GM19397 (cell line): ENCODE measurements around the gene ISG15.
"Not testable (repeated sequence)": the region's sequence is repeated elsewhere in the genome, so short reads cannot be mapped to it uniquely, and the experiment has no call there.

Experiments used
- ATAC-seq: cut with Tn5 transposase; IDR thresholded peaks from one replicate; pipeline ENCODE4 v1.9.1; 2021; ENCODE audit warnings: mild to moderate bottlenecking, moderate library complexity; ENCODE audit not compliant: unreplicated experiment

The ISG15 gene

DNA sequence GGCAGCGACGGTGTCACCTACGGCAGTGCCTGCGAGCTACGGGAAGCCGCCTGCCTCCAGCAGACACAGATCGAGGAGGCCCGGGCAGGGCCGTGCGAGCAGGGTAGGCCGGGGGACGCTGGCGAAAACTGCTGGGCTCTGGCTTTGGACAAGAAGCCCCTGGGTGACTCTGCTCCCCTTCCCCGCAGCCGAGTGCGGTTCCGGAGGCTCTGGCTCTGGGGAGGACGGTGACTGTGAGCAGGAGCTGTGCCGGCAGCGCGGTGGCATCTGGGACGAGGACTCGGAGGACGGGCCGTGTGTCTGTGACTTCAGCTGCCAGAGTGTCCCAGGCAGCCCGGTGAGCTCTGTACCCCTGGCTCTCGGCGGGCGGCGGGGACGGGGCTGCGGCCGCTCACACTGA, 30.6 kb downstream of the ISG15 start:
- ATAC-seq: no peak

DNA sequence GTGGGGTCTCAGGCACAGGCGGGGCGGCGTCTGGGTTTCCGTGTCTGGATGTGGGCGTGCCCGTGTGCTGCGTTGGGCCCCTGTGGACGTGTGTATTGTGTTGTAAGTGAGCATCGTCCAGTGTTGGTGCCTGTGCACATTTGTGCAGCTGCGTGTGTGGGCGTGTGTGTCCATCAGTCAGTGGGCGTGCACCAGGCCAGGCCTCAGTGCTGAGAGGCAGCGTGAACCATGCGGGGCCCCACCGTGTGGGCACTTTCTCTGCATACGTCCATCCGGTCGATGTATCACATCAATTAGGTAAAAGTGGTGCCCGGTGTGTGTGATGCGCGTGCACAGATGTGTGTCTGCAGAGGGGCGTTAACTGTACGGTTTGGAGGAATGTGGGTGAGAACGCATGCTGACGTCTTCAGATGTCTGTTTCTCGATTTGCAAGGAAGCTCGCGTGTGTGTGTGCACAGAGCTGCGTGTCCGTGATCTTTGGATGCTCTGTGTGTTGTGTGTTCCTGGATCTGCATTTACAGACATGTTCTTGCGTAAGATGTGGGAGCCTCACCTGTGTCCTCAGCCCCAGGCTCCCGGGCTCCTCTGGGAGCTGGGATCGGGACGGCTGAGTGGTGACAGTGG, 31.3 kb downstream of the ISG15 start:
- no peak for ATAC-seq

DNA sequence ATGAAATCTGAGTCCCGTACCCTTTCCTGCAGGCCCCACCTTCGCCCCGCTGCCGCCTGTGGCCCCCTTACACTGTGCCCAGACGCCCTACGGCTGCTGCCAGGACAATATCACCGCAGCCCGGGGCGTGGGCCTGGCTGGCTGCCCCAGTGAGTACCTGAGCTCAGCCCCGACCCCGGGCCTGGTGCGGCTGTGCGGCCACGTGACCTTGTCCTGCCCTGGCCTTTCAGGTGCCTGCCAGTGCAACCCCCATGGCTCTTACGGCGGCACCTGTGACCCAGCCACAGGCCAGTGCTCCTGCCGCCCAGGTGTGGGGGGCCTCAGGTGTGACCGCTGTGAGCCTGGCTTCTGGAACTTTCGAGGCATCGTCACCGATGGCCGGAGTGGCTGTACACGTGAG, 31.8 kb downstream of the ISG15 start:
- no peak for ATAC-seq

DNA sequence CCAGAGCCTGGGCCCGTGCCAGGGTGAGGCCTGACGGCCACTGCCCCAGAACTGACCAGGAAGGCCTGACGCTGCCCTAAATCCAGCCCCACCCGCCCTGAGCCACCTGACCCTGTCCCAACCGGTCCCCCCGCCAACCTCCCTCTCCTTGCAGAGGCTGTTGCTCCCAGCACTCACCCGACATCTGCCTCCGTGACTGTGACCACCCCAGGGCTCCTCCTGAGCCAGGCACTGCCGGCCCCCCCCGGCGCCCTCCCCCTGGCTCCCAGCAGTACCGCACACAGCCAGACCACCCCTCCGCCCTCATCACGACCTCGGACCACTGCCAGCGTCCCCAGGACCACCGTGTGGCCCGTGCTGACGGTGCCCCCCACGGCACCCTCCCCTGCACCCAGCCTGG, 32.9 kb downstream of the ISG15 start:
- ATAC-seq: no peak

DNA sequence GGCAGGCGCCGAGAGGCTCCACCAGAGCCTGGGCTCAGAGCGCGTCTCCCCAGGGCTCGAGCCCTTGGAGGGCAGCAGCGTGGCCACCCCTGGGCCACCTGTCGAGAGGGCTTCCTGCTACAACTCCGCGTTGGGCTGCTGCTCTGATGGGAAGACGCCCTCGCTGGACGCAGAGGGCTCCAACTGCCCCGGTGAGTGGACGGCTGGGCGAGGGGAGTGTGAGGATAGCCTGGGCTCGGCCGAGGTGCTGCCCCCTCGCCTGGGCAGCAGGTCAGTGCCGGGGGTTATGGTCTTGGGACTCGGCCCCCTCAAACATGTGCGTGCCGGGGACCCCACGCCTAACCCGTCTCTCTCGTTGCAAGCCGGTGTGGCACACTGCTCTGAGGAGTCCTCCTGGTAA, 33.5 kb downstream of the ISG15 start:
- ATAC-seq: no peak

DNA sequence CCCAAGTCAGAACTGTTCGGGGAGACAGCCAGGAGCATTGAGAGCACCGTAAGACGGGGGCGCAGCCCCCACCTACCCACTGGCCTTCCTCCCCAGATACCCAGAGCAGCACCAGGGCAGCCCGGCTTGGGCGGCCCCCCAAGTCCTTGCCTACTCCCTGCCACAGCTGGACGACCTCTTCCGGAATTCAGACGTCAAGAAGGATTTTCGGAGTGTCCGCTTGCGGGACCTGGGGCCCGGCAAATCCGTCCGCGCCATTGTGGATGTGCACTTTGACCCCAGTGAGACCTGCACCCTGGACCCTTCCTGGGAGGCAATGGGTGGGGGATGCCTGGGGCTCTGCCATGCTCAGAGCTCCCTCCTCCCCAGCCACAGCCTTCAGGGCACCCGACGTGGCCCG, 34.1 kb downstream of the ISG15 start:
- no peak for ATAC-seq

DNA sequence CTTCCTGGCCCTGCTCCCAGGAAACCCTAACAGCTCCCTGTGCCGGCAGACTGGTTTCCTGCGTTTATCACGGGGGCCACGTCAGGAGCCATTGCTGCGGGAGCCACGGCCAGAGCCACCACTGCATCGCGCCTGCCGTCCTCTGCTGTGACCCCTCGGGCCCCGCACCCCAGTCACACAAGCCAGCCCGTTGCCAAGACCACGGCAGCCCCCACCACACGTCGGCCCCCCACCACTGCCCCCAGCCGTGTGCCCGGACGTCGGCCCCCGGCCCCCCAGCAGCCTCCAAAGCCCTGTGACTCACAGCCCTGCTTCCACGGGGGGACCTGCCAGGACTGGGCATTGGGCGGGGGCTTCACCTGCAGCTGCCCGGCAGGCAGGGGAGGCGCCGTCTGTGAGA, 34.7 kb downstream of the ISG15 start:
- no peak for ATAC-seq

DNA sequence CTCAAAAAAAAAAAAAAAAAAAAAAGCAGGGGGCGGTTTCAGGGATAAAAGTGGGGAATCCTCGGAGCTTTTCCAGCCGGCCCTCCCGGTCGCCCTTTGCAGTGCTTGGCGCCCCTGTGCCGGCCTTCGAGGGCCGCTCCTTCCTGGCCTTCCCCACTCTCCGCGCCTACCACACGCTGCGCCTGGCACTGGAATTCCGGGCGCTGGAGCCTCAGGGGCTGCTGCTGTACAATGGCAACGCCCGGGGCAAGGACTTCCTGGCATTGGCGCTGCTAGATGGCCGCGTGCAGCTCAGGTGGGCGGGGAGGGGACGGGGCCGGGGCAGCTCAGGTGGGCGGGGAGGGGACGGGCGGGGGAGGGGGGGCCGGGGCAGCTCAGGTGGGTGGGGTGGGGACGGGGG, 35.5 kb downstream of the ISG15 start:
- no peak for ATAC-seq

DNA sequence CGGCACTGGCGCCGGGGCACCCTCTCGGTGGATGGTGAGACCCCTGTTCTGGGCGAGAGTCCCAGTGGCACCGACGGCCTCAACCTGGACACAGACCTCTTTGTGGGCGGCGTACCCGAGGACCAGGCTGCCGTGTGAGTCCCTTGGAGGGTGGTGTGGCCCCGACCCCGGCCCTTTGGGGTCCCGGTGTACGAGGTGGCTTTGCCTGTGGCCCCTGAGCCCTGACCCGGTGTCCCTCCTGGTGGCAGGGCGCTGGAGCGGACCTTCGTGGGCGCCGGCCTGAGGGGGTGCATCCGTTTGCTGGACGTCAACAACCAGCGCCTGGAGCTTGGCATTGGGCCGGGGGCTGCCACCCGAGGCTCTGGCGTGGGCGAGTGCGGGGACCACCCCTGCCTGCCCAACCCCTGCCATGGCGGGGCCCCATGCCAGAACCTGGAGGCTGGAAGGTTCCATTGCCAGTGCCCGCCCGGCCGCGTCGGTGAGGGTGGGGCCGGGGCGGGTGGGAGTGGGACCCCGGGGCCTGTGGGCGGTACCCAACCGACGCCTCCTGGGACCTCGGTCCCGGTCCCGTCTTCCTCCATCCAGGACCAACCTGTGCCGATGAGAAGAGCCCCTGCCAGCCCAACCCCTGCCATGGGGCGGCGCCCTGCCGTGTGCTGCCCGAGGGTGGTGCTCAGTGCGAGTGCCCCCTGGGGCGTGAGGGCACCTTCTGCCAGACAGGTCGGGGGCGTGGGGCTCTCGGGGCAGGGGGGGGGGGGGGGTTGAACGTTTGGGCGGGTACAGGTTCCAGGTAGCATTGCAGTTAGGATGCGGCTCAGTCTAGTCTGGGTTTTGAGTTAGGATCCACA, 36.2 kb downstream of the ISG15 start:
- ATAC-seq: no peak

DNA sequence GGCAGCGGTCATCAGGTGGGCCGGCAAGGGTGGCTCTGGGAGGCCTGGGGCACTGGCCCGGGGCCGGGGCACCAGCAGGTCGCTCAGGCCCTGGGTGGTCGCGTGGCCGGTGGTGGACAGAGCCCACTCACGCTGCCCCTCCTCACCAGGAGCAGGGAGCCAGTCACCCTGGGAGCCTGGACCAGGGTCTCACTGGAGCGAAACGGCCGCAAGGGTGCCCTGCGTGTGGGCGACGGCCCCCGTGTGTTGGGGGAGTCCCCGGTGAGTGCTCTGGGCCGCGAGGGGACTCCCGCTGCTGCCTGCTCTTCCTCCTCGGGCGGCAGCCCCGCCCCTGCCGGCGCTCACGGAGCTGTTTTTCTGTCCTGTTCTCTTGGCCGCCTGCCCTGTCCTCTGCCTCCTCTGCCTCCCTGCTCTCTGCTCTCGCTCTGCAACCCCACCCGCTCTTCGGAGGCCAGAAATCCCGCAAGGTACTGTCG, 37.3 kb downstream of the ISG15 start:
- no peak for ATAC-seq

DNA sequence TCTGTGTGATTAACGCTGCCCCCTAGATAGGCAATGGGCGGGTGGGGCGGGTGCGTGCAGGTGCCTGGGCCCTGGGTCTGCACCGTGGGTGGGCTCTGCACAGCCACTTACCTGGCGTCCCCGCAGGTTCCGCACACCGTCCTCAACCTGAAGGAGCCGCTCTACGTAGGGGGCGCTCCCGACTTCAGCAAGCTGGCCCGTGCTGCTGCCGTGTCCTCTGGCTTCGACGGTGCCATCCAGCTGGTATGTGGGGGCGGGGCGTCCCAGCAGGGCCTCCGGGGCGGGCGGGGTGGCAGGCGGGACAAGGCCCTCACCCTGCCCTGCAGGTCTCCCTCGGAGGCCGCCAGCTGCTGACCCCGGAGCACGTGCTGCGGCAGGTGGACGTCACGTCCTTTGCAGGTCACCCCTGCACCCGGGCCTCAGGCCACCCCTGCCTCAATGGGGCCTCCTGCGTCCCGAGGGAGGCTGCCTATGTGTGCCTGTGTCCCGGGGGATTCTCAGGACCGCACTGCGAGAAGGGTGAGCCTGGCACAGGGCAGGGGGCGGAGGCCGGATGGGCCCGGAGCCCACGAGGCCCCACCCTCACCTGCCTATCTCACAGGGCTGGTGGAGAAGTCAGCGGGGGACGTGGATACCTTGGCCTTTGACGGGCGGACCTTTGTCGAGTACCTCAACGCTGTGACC, 38.0 kb downstream of the ISG15 start:
- ATAC-seq: no peak

DNA sequence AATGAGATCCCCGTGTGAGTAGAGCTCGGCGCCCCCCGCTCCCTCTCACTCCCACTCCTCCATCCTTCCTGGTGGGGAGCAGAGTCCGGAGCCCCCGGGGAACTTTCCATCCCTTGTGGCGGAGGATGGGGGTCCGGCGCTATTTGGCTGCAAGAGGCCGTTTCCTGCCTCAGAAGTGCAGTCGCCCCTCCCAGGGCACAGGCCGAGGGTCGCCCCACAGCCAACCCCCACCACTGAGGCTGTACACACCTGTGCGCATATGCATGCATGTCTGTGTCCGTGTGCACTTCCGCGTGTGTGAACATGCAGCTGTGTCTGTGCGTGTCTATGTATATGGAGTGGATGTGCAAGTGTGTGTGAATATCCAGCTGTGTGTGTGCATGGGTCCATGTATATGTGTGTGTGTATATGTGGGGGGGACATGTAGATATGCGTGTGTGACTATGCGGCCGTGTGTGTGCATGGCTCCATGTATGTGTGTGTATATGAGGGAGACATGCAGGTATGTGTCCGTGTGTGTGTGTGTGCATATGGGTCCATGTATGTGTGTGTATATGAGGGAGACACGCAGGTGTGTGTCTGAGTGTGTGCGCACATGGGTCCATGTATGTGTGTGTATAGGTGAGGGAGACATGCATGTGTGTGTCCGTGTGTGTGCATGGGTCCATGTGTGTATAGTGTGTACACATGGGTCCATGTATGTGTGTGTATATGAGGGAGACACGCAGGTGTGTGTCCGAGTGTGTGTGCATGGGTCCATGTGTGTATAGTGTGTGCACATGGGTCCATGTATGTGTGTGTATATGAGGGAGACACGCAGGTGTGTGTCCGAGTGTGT, 38.9 kb downstream of the ISG15 start:
- no peak for ATAC-seq

DNA sequence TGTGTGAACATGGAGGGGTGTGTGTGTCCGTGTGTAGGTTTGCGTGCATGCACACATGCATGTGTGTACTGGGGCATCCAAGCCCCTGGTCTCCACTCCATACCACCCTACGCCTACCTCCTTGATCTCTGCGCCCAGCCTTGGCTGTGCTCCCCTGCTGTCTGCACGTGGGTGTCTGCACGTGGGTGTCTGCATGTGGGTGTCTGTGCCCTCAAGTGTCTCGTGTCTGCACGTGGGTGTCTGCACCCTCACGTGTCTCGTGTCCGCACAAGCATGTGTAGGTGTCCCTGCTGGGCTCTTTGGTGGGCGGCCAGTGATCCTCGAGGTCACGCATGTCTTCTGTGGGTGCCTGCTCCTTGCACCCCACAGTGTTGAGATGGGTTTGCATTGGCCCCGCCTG, 39.7 kb downstream of the ISG15 start:
- no peak for ATAC-seq

DNA sequence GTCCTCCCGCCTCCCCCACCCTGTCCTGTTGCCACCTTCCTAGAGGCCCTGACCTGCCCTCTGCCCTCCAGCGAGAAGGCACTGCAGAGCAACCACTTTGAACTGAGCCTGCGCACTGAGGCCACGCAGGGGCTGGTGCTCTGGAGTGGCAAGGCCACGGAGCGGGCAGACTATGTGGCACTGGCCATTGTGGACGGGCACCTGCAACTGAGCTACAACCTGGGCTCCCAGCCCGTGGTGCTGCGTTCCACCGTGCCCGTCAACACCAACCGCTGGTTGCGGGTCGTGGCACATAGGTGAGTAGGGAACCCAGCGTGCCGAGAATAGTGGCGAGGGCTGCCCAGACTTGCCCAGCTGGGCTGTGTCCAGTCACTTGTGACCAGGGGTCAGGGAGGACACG, 40.4 kb downstream of the ISG15 start:
- ATAC-seq: no peak

DNA sequence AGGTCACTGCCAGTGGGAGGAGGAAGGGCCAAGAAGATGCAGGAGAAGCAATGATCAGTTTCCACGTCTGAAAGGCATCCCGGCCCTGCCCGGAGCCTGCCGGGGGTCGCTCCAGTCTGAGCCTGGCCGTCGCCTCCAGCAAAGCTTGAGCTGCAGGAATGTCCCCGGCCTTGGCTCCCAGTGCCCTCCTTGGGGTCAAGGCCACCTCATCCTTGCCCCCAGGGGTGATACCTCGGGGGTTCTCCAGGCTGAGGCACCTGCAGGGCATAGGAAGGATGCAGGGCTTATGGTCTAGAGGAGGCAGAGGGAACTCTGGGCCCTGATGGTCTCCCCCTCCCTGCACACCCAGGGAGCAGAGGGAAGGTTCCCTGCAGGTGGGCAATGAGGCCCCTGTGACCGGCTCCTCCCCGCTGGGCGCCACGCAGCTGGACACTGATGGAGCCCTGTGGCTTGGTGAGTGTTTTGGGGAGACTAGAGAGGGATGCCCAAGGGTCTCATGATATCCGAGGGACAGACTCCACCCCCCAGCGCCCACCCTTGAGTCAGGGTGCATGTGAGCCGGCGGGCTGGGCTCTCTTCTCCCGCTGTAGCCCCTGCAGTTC, 40.9 kb downstream of the ISG15 start:
- no peak for ATAC-seq

DNA sequence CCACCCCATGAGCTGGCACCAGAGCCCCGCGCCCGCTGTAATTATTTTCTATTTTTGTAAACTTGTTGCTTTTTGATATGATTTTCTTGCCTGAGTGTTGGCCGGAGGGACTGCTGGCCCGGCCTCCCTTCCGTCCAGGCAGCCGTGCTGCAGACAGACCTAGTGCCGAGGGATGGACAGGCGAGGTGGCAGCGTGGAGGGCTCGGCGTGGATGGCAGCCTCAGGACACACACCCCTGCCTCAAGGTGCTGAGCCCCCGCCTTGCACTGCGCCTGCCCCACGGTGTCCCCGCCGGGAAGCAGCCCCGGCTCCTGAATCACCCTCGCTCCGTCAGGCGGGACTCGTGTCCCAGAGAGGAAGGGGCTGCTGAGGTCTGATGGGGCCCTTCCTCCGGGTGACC, 41.7 kb downstream of the ISG15 start:
- ATAC-seq: no peak

DNA sequence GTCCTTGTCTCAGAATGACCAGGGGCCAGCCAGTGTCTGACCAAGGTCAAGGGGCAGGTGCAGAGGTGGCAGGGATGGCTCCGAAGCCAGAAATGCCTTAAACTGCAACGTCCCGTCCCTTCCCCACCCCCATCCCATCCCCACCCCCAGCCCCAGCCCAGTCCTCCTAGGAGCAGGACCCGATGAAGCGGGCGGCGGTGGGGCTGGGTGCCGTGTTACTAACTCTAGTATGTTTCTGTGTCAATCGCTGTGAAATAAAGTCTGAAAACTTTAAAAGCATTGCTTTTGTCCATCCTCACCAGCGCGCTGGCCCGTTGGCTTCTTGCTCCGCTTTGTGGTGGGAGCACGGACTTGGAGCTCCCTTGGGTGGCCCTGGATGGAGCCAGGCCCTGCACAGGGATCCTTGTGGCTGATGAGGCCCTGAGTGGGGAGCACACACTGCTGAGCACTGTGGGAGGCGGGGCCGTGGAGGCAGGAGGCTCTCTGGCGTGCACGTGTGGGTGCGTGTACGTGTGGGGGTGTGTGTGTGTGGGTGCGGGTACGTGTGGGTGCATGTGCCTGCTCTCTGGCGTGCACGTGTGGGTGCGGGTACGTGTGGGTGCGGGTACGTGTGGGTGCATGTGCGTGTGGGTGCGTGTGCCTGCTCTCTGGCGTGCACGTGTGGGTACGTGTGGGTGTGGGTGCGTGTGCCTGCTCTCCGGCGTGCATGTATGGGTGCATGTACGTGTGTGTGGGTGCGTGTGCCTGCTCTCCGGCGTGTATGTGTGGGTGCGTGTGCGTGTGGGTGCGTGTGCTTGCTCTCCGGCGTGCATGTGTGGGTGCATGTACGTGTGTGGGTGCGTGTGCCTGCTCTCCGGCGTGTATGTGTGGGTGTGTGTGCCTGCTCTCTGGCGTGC, 42.8 kb downstream of the ISG15 start:
- ATAC-seq: no peak

DNA sequence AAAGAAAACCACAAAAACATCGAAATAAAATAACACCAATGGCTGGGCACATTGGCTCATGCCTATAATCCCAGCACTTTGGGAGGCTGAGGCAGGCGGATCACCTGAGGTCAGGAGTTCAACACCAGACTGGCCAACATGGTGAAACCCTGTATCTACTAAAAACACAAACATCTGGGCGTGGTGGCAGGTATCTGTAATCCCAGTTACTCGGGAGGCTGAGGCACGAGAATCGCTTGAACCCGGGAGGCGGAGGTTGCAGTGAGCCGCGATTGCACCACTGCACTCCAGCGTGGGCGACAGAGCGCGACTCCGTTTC, 44.4 kb downstream of the ISG15 start:
- not testable (repeated sequence) for ATAC-seq

DNA sequence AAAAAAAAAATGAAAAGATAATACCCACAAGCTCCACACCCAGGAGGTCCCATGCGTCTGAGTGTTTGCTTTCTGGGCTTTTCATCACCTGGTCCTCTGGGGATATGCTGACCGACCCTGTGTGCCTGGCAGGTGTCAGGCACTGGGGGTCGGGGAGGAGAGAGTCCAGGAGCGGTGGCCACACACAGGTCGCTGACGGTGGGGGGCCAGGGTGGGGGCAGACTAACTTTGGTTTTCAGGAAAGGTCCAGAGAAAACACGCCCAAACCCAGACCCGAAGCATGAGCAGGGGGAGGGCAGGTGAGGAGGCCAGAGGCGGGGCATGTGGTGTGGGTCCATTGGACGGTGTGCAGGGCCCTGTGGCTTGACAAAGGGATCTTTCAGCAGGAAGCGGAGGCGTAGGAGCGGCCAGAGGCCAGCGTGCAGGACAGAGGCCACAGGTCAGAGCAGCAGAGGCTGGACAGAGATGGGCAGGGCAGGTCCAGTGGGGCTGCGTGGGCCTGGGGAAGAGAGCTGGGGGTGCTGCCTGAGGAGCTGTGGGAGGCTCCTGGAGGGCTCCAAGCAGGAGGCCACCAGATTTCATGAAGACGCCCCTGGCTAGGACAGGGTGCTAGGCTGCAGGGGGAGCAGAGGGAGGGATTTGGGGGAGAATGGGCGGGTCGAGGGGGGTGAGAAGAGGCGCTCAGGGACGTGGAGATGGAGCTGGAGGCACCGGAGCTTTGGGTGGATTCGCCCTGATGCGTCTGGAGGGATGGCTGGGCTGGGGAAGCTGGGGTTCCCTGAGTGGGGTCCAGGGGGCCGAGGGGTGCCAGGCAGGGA, 45.0 kb downstream of the ISG15 start:
- ATAC-seq: no peak
